OCI-LY7 (cell line): ENCODE results near the gene GPR142. TPM values are rescaled to one million over a fixed set of nuclear protein-coding genes. Genes with fewer than 3 reads are reported as not detected.

Experiments
- BruUV-seq: library from RNA; stranded (reverse); fragments of 400-500 nt; replicated peaks from 2 replicates; lab custom pipeline; 2021; lab: Mats Ljungman, UMichigan
- CTCF ChIA-PET: fragments of 300-600 bp; sonication (Branson Sonifier 250); formaldehyde crosslinking; loops from one replicate; lab custom pipeline; 2022; ENCODE audit warnings: antibody characterized with exemption; ENCODE audit not compliant: unreplicated experiment; lab: Charles Lee
- POLR2A ChIA-PET: fragments of 300-600 bp; sonication (Branson Sonifier 250); formaldehyde crosslinking; loops from one replicate; lab custom pipeline; 2022; ENCODE audit warnings: antibody characterized with exemption; lab: Charles Lee
- DNase-seq: peaks from one replicate; pipeline ENCODE4 v3.0.0-alpha.2; 2015; ENCODE audit warnings: low spot score
- H2AFZ ChIP-seq: fragments of 200-600 bp; sonication (generic), shearing (Covaris generic); 2 replicates; pipeline ENCODE4 v1.6.1; 2014; ENCODE audit warnings: mild to moderate bottlenecking, antibody characterized with exemption, low read length, moderate library complexity
- H3K27ac ChIP-seq: fragments of 200-600 bp; sonication (generic); 2 replicates; pipeline ENCODE4 v1.5.1; 2014; ENCODE audit warnings: mixed run types, low read depth, mild to moderate bottlenecking, moderate library complexity, low read length, inconsistent platforms; ENCODE audit not compliant: poor library complexity, severe bottlenecking
- H3K36me3 ChIP-seq: fragments of 200-600 bp; sonication (generic); 2 replicates; pipeline ENCODE4 v1.6.1; 2014; ENCODE audit warnings: mild to moderate bottlenecking, antibody characterized with exemption, low read length, moderate library complexity, mixed read lengths; ENCODE audit not compliant: insufficient read depth
- H3K4me1 ChIP-seq: fragments of 200-600 bp; sonication (generic); 2 replicates; pipeline ENCODE4 v1.5.1; 2014; ENCODE audit warnings: mild to moderate bottlenecking, low read length; ENCODE audit not compliant: insufficient read depth, poor library complexity, severe bottlenecking
- H3K4me2 ChIP-seq: fragments of 200-600 bp; sonication (generic); 2 replicates; pipeline ENCODE4 v1.6.1; 2014; ENCODE audit warnings: mild to moderate bottlenecking, low read length
- H3K4me3 ChIP-seq: fragments of 200-600 bp; sonication (generic); 2 replicates; pipeline ENCODE4 v1.5.1; 2014; ENCODE audit warnings: mild to moderate bottlenecking, low read depth, low read length; ENCODE audit not compliant: poor library complexity, severe bottlenecking
- H3K79me2 ChIP-seq: fragments of 200-600 bp; sonication (generic); 2 replicates; pipeline ENCODE4 v1.6.1; 2016; ENCODE audit warnings: low read depth, mild to moderate bottlenecking, low read length, moderate library complexity, mixed read lengths; ENCODE audit not compliant: insufficient read depth
- H3K9me2 ChIP-seq: fragments of 200-600 bp; sonication (generic); 2 replicates; pipeline ENCODE4 v1.6.1; 2016; ENCODE audit warnings: mild to moderate bottlenecking, low read length, mixed read lengths; ENCODE audit not compliant: insufficient read depth
- H3K9me3 ChIP-seq: fragments of 200-600 bp; sonication (generic); 2 replicates; pipeline ENCODE4 v1.6.1; 2014; ENCODE audit warnings: mild to moderate bottlenecking, mixed run types, low read length, mixed read lengths
- H4K20me1 ChIP-seq: fragments of 200-600 bp; sonication (generic); 2 replicates; pipeline ENCODE4 v1.6.1; 2014; ENCODE audit warnings: mild to moderate bottlenecking, antibody characterized with exemption, low read length, moderate library complexity, mixed read lengths; ENCODE audit not compliant: insufficient read depth
- EZH2phosphoT487 ChIP-seq: fragments of 200-600 bp; sonication (generic); IDR thresholded peaks from 2 replicates; pipeline ENCODE4 v1.6.1; 2018; ENCODE audit warnings: low read depth, borderline replicate concordance, mild to moderate bottlenecking, mixed run types, antibody characterized with exemption, low read length, moderate library complexity, mixed read lengths
- intact Hi-C: fragments of 100-400 bp; cut with micrococcal nuclease; formaldehyde crosslinking; loops from one replicate; pipeline ENCODE4 v1.10.0; 2022; ENCODE audit not compliant: unreplicated experiment
- total RNA-seq, 2 experiments: library from RNA; depleted of rRNA in 1 of 2; stranded (reverse); fragments of >200 nt in 1 of 2; shearing (Covaris generic) in 1 of 2; gene quantifications; 2 replicates each; pipeline ENCODE4 v1.2.3, GENCODE V29; 2014 to 2022
- TF ChIP-seq, protein P1 (sequence below): fragments of 200-600 bp; sonication (generic); conservative IDR thresholded peaks from 2 replicates; pipeline ENCODE4 v1.5.1; 2014; ENCODE audit warnings: mild to moderate bottlenecking, antibody characterized with exemption, low read length, moderate library complexity, mixed read lengths

Gene GPR142
- total RNA-seq, 2 experiments from 2014 or later, result not detected

DNA sequence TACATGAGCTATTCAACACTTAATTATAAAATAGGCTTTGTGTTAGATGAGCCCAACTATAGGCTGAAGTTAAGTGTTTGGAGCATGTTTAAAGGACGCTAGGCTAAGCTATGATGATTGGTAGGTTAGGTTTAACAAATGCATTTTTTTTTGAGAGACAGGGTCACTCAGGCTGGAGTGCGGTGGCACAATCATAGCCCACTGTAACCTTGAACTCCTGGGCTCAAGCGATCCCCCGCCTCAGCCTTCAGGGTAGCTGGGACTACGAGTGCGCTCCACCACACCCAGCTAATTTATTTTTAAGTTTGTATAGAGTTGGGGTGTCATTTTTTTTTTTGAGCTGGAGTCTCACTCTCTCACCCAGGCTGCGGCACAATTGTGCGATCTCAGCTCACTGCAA is 45.3 kb downstream of the GPR142 start:
- Histone ChIP-seq H3K27ac (no peak overlapping the region), H3K79me2 (no peaks in the 10 kb centered on the region), H4K20me1 (no peaks in the 10 kb centered on the region), H3K4me1 (peaks cover 47% of the 10 kb centered on the region), H2AFZ (no peak overlapping the region), H3K9me3 (no peaks in the 10 kb centered on the region), H3K9me2 (no peaks in the 10 kb centered on the region), H3K4me3 (no peak overlapping the region), H3K36me3 (no peaks in the 10 kb centered on the region), H3K4me2 (no peak overlapping the region)
- no peak for TF ChIP-seq EZH2phosphoT487
- TF ChIP-seq, protein P1, sequence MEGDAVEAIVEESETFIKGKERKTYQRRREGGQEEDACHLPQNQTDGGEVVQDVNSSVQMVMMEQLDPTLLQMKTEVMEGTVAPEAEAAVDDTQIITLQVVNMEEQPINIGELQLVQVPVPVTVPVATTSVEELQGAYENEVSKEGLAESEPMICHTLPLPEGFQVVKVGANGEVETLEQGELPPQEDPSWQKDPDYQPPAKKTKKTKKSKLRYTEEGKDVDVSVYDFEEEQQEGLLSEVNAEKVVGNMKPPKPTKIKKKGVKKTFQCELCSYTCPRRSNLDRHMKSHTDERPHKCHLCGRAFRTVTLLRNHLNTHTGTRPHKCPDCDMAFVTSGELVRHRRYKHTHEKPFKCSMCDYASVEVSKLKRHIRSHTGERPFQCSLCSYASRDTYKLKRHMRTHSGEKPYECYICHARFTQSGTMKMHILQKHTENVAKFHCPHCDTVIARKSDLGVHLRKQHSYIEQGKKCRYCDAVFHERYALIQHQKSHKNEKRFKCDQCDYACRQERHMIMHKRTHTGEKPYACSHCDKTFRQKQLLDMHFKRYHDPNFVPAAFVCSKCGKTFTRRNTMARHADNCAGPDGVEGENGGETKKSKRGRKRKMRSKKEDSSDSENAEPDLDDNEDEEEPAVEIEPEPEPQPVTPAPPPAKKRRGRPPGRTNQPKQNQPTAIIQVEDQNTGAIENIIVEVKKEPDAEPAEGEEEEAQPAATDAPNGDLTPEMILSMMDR, result no peak
- intact Hi-C loops, result no loop called here
- ChIA-PET POLR2A (interaction anchor here (0.6 to 1.1 kb wide), 5 partner anchors 8 to 941 kb away, joined by 3 to 5 read pairs (median 3); no protein-coding TSS in a partner anchor), CTCF (interaction anchor here (0.6 kb wide), 1 partner anchor 44 kb away, joined by 3 read pairs; no protein-coding TSS in a partner anchor)
- no TSS peak for BruUV-seq
- DNase-seq, result no peak

- Histone ChIP-seq H3K4me2 (0 out of 2 replicates have a peak overlapping the region, but pooled peaks have one; percentile 3), H4K20me1 (no peaks in the 10 kb centered on the region), H3K79me2 (no peaks in the 10 kb centered on the region), H3K4me1 (peaks cover 50% of the 10 kb centered on the region), H3K27ac (no peak overlapping the region), H3K9me3 (no peaks in the 10 kb centered on the region), H3K4me3 (no peak overlapping the region), H3K9me2 (no peaks in the 10 kb centered on the region), H2AFZ (no peak overlapping the region), H3K36me3 (no peaks in the 10 kb centered on the region)
- DNase-seq, result no peak
- TF ChIP-seq EZH2phosphoT487, result no peak
- TF ChIP-seq, protein P1, result no peak
- intact Hi-C loops, result no loop called here
- CTCF ChIA-PET, result no interaction called here
- POLR2A ChIA-PET, result no interaction called here
- BruUV-seq, result no TSS peak
These were observed 46.2 kb downstream of the GPR142 start for GRCh38 chr17:74413491-74413890.

GRCh38 chr17:74414510-74414909 is 47.2 kb downstream of the GPR142 start:
- Histone ChIP-seq H3K9me3 (no peaks in the 10 kb centered on the region), H3K4me3 (peak overlapping the region; percentile 10), H2AFZ (peak overlapping the region; percentile 51; the same call in 1 of the 2 replicates), H3K4me1 (peaks cover 50% of the 10 kb centered on the region), H3K27ac (peak overlapping the region; percentile 56), H3K9me2 (no peaks in the 10 kb centered on the region), H3K36me3 (no peaks in the 10 kb centered on the region), H3K79me2 (no peaks in the 10 kb centered on the region), H3K4me2 (peak overlapping the region; percentile 65), H4K20me1 (no peaks in the 10 kb centered on the region)
- DNase-seq, result peak; percentile 70
- TF ChIP-seq EZH2phosphoT487, result no peak
- TF ChIP-seq, protein P1, result no peak
- no TSS peak for BruUV-seq
- ChIA-PET CTCF (no interaction called here), POLR2A (no interaction called here)
- intact Hi-C loops, result no loop called here
